HG03103 (cell line): ENCODE data around the gene CD207.

Experiments
- ATAC-seq: cut with Tn5 transposase; IDR thresholded peaks from one replicate; pipeline ENCODE4 v1.9.1; 2021; ENCODE audit warnings: low read depth; ENCODE audit not compliant: unreplicated experiment

The CD207 gene

DNA sequence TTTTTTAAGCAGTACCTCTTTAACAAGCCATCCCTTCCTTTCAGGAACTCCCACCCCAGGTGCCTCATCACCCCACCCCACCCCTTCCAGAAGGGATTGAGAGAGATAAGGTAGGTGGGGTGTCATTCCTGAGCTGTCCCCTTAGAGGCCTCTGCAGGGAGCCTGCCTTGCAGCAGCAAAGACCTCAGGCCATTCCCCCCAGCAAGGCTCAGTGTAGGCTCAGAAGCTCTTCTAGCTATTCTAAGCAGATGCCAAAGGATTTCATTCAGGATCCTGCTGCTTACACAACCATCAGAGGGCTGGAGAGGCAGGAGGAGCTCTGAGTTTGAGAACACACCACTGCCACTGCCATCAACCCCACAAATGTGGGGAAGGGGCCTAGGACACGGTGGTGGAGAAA lies 39.4 kb downstream of the CD207 start:
- ATAC-seq: no peak

DNA sequence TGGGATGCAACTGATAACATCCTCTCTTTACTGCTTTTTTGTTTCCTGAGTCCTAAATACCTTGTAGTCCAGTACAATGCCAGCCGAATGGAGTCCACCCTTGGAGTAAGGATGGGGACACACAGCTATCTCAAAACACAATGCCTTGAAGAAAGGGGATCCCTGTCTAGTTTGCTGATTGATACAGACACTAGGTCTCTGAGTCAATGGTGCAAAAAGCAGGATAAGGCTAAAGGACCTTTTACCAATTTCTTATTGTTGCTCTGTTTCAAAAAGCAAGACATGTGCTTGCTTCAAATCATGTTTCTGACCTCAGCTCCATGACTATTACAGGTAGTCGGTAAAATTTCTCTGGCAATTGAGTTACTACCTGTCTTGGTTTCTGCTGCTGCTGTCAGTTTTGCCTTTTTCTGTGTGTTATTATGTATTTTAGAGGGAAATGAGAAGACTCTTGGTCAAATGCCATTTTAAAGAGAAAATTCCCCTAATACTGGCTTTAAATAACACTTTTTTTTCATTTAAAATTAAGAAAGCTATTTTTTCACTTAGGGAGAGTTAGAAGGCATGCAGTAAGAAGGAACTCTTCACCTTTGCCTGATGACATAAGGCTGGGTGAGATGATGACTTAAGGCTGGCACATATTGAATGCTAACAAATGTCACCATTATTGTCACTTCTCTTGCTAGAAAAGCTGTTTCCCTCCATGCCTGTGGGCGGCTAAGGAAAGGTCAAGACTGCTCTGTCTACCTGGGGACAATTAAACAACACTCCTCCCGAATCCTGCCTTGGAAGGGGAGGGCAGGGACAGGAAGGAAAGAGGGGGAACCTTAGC lies 40.2 kb downstream of the CD207 start:
- no peak for ATAC-seq

DNA sequence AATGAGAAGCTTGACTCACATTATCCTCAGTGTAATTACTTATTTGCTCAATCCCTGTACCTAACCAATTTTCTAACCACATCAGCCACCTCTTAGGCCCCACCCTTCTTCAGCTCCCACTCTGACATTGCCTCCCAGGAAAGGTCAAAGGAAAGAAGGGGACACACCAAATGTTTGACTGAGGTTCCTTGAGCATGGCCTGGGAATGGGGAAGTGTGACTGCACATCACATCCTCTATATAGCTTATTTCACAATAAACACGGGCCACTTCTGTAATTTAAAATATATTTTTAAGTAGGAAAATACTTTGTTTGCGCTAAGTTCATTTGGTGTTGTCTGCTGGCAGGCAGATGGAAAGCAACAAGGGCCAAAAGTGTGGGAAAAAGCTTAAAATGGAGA lies 42.2 kb downstream of the CD207 start:
- no peak for ATAC-seq

DNA sequence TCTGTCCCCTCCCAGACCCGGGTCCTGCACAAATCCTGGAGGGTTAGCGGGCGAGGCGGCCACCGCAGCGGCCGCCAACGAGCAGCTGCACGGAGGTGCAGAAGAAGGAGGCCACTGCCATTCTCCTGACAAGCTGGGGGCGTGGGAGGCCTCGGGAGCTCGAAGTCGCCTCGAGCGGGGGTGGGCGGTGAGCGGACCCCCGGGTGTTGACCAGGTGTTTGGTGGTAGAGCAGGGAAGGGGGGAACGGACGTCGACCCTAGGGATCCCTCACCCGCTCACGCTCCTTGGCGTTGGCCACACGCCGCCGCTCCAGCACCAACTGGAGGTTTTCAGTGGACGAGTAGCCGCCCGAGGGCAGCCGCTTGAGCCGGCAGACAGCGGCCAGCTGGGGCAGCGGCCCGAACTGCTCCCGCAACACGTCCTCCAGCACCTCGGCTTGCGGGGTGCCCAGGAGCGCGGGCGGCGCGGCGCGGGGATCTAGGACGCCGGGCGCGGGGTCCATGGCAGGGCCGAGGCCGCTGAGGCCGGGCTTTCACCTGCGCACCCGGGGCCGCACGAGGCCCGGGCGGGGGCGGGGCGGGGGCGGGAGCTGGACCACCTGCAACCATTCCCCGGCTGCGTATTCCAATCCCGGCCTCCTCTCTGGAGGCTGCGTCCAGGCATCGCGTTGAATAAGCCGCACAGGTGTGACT lies 45.3 kb downstream of the CD207 start, which contains the start of gene FIGLA:
Gene FIGLA (minus strand): TSS at position 508 of the 693 bp plus-strand sequence. CDS start 5 bp downstream, at position 503.
- no peak for ATAC-seq

DNA sequence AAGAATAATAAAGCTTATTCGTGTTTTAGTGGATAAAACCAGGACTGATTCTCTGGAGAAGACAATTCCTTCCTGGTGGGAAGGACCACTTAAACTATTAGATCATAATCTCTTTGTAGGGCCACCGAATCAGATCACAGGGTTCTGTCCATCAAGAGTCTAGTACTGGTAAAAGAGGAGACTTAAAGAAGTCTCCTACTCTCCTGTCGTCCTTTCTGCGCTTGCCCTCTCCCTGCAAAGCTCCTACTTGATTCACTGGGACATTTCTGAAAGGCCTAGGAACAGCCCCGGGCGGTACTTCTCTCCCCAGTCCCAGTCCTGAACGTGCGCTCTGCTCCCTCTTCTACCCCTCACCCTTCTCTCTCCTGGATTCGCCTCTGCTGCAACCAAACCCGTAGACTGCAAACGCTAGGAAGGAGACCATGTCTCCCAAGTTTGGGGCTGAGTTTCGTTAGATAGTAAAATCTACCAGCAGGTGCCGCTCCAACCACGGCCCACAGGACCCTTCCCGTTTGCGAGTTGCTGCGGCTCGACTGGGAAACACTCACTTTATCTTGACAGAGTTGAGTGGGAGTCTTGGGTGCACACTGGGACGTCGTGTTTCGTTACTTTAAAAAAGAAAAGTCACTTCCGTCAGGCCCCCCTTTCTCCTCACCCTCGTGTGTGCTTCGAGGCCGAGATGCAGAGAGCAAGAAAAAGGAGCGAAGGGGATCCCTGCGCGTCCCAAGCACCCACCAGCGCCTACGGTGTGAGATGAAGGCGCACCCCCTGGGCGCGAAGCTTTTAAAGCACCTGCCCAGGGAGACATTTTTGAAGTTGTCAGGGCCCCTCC lies 46.1 kb downstream of the CD207 start:
- no peak for ATAC-seq

DNA sequence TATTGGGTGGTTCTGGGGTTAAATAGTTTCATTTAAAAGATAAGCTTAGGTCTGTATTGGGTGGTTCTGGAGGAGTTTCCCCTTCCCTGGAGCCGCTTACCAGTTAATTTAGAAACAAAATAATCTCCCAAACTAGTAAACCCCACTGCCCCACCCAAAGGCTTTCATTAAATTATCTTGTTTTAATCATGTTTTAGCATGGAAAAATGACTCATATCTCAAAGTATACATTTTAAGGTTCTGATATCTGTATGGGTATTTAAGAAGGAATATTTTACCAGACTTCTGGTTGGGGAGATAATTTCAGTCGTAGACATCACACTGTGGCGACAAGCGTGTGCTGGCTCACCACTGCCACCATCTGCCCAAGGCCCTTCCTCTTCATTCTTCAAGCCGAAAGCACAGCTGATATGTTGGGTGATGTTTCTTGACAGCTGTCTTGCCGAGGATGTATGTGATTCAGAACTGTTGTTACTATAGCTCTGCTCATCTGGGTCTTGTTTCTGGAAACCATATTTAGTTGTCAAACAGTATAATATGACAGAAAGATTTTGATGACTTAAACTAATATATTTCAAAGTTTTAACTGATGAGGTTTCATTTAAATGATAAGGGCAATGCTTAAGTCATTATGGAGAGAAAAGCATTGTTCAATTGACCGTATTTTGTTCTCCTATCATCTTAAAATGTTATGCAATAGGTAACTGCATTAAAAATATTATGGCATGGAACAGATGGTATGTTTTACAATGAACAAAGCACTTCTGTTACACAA lies 50.3 kb downstream of the CD207 start:
- no peak for ATAC-seq

DNA sequence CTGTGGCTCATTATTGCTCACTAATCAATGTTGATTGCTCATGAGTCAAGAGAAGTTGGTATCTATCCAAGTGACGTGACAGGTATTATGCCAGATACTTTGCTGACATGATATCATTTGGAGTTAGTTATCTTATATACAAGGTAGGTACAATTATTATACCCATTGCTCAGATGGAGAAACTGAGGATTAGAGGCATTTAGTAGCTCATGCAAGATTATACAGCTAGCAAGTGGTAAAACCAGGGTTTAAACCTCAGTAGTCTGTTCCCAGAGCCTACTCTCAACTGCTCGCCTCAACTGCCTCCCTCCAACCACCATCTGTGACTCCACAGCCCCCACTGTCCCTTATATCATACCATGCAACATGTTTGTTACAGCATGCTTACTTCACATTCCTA lies 51.3 kb downstream of the CD207 start:
- no peak for ATAC-seq
